Stimulated activated naive CD4-positive, alpha-beta T cell treated with Interleukin-2 at 50 U/mL for 16 hours (primary cell): ENCODE results near the gene KCTD15.

Source experiments
- DNase-seq: peaks from one replicate; lab custom pipeline; 2025; lab: John Stamatoyannopoulos, UW

The KCTD15 gene

DNA sequence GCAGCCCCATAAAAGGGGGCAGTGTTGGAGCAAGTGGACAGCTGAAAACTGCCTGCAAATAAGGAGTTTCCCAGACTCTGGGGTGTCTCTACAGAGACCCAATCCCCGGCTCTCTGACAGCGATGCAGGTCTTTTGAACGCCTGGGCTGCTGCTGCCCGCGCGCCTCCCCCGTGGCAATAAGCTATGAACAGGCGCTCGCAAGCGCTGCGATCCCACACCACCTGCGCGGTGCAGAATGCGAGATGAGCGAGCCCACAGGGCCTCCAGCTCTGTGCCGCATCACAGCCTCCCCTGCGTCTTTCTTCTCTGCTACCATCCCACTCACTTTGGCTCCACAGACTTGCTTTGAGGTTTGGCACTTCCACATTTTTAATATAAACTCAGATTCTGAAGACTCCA is 62.3 kb downstream of the KCTD15 start:
- DNase-seq: no peak

- no peak for DNase-seq
Measured at GRCh38 chr19:33860312-33861090, 63.8 kb downstream of the KCTD15 start.

- DNase-seq: no peak
Measured at GRCh38 chr19:33861950-33862349, 65.3 kb downstream of the KCTD15 start.

DNA sequence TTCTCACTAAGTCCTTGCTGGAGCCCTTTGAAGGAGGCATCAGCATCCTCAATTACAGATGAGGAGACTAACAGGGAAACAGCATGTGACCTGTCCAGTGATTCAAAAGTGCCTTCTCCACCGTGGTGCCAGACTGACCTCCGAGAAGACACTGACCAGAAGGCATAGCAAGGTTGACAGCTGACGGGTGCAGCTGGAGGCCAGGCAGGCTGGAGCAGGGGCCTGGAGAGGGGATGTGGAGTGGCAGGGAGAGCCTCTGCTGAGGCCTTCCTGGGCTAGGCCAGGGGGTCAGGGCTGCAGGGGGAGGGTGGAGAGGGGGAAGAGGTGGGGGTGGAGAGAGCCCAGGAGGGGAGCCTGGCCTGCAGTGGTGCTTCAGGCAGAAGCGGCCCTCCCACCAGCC is 66.3 kb downstream of the KCTD15 start:
- DNase-seq: no peak

GRCh38 chr19:33863436-33863835 is 66.8 kb downstream of the KCTD15 start:
- DNase-seq: no peak

GRCh38 chr19:33864311-33864850 is 67.7 kb downstream of the KCTD15 start:
- no peak for DNase-seq

GRCh38 chr19:33865306-33865705 is 68.6 kb downstream of the KCTD15 start:
- DNase-seq: no peak
